SK-N-MC (cell line): ENCODE measurements around the gene BUB1B.

Source experiments
- DNase-seq: peaks from one replicate; pipeline ENCODE4 v3.0.0-alpha.2; 2011; ENCODE audit warnings: low read depth, low spot score
- H3K27ac ChIP-seq: fragments of 200-600 bp; sonication (generic); 2 replicates; pipeline ENCODE4 v1.5.1; 2016; ENCODE audit warnings: mixed run types
- H3K36me3 ChIP-seq: fragments of 200-600 bp; sonication (generic); 2 replicates; pipeline ENCODE4 v1.6.1; 2017; ENCODE audit warnings: antibody characterized with exemption, low read length, mixed read lengths; ENCODE audit not compliant: insufficient read depth
- H3K4me3 ChIP-seq: fragments of 200-600 bp; sonication (generic); 2 replicates; pipeline ENCODE4 v1.5.1; 2016
- H3K9ac ChIP-seq: fragments of 200-600 bp; sonication (generic); 2 replicates; pipeline ENCODE4 v1.8.0; 2017; ENCODE audit warnings: mixed run types, mixed read lengths; ENCODE audit not compliant: insufficient read length
- H3K9me3 ChIP-seq: fragments of 200-600 bp; sonication (generic); 2 replicates; pipeline ENCODE4 v1.6.1; 2017; ENCODE audit warnings: low read depth, mild to moderate bottlenecking, antibody characterized with exemption, low read length, moderate library complexity, mixed read lengths
- EZH2 ChIP-seq: fragments of 200-600 bp; sonication (generic); IDR thresholded peaks from one replicate; pipeline ENCODE4 v1.6.1; 2017; ENCODE audit warnings: antibody characterized with exemption
- FOXP2 ChIP-seq: optimal IDR thresholded peaks from 2 replicates; pipeline ENCODE3; 2011; ENCODE audit warnings: mild to moderate bottlenecking, moderate library complexity; ENCODE audit not compliant: insufficient read depth; ENCODE audit errors: extremely low read length, control extremely low read depth
- POLR2AphosphoS5 ChIP-seq: IDR thresholded peaks from 2 replicates; pipeline ENCODE4 v1.6.1; 2012; ENCODE audit warnings: mild to moderate bottlenecking, low read depth, low read length, borderline replicate concordance

BUB1B gene

DNA sequence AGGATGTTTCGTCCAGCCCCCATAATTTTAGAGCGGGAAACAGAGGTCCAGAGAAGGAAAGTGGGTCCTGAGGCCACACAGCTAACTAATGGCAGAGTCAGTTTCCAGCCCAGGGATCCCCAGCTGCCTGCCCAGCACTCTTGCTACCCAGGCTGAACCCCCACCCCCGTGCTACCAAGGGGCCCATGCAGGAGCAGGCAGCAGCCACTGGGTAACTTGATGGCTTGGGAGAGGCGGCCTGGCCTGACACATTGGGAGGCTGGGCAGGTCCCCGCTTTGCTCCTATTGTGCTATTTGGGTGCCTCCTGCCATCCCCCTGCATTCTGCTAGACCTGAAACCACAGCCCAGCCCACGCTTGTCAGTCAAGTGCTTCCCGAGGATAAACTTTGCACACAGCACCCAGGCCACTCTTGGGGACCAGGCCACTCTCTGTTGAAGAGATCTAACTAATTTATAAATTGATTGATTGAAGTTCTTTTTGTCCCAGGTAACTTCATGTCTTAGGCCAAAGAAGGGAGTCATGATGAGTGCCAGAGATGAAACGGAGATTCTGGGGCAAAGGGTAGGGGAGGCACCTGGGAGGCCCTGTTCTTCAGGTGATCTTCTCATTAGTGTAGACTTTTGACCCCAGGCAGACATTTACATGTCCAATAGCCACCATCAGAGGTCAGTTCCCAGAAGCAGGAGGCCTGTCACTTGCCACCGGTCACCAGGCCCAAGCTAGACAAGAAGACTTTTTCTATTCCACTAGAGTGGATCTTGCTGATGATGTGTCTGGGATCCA is 85.0 kb downstream of the BUB1B start:
- TF ChIP-seq FOXP2: no peak
- TF ChIP-seq POLR2AphosphoS5: no peak
- TF ChIP-seq EZH2: no peak
- Histone ChIP-seq H3K4me3 (no peak overlapping the region), H3K27ac (no peak overlapping the region), H3K9ac (no peak overlapping the region), H3K9me3 (no peaks in the 10 kb centered on the region), H3K36me3 (no peaks in the 10 kb centered on the region)
- no peak for DNase-seq

DNA sequence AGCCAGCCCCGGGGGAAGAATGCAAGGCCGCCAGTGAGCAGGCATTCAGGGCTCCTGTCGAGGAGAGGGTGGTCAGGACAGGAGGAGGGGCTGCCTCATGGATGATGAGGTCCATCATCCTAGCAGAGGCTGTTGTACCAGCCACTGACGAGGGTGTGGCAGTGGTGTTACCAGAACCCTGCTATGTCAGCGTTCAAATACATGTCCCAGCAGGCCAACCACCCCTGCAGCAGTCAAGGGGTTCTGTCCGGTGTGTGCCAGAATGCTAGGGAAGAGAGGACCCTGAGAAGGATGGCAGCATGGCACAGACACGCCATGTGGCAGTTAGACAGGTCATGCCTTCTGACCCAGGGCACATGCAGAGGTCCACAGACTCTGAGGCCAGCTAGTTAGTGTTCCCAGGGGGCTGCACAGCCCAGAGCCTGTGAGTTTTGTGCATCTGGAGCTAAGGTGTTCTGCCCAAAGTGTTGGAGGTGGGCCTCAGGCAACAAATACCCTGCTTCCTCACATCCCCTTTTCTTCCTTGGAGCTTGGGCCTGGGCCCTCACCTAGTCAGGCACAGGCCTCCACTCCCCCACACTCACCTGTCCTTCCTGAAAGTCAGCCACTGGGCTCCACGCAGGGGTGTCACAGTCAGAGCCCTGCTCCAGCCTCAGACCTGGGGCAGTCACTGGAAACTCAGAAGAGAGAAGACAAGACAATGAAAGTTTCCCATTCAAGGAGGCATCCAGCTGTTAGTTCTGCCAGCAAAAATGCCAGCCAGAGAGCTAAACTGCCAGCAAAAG is 85.8 kb downstream of the BUB1B start:
- no peaks in the 10 kb centered on the region for H3K36me3 ChIP-seq
- H3K4me3 ChIP-seq: no peak overlapping the region
- no peak for DNase-seq
- no peak for TF ChIP-seq POLR2AphosphoS5
- no peak for TF ChIP-seq FOXP2
- TF ChIP-seq EZH2: no peak
- H3K27ac ChIP-seq: no peak overlapping the region
- H3K9ac ChIP-seq: no peak overlapping the region
- H3K9me3 ChIP-seq: no peaks in the 10 kb centered on the region

DNA sequence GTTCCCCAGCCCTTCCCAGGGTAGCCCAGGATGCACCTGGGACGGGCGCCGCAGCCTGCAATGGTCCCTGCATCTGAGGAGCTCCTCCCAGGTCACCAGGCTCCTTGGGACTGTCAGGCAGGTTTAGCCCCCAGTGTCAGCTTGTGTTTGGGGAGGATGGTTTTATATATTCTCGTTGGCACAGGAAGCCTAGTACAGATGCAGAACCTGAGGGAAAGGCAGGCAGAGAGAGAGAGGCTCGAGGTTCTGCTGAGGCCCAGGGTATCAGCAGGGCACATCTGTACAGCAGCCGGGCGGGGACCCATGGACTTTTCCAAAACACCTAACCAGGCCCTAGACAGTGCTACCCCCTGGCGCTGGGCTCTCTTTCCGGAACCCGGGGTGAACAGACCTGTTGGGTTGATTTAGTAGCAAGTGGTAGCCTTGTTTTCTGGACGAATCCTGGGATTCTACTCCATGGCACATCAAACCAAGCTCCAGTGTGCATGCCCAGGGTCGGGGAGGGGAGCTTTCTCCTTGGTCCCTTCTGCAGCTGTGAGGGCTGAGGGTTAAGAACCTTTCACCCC is 86.6 kb downstream of the BUB1B start:
- no peak overlapping the region for H3K9ac ChIP-seq
- no peaks in the 10 kb centered on the region for H3K9me3 ChIP-seq
- no peak overlapping the region for H3K27ac ChIP-seq
- no peak for TF ChIP-seq FOXP2
- no peak for TF ChIP-seq POLR2AphosphoS5
- H3K36me3 ChIP-seq: no peaks in the 10 kb centered on the region
- H3K4me3 ChIP-seq: no peak overlapping the region
- no peak for DNase-seq

DNA sequence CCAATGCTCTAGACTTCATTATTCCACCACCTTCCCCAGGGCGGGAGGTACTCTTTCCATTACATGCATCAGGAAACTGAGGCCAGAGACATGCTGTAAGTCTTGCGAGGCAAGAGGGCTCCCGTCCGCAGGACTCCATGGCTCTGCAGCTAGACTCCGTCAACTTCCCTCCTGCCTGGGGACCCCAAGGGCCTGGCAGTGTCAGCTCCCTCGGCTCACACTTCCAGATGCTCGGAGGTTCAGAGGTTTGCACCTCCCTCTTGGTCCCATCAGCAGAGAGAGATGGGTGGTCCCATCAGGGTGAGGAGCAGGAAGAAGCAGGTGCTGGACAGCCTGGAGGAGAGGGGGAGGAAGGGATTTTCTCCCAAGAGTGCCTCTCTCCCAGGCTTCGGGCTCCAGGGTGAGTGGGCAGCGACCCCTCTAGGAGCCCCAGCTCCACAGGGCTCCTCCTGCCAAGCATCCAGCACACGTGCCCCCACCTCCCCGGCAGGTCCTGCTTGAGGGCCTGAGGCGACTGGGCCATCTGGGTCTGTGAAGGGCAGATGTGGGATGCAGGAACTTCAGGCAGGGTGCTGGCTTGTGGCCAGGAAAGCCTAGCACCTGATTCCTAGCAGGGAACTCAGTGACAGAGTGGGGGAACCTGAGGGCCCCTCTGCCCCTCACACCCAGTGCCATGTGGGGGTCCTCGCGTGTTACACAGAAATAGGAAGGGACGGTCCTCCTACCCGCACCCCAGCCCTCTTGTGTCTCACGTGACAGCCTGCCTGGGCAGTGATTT is 87.3 kb downstream of the BUB1B start:
- H3K27ac ChIP-seq: no peak overlapping the region
- no peaks in the 10 kb centered on the region for H3K36me3 ChIP-seq
- no peak for TF ChIP-seq POLR2AphosphoS5
- no peak for TF ChIP-seq FOXP2
- no peak for TF ChIP-seq EZH2
- H3K4me3 ChIP-seq: no peak overlapping the region
- no peak overlapping the region for H3K9ac ChIP-seq
- H3K9me3 ChIP-seq: no peaks in the 10 kb centered on the region
- DNase-seq: no peak

DNA sequence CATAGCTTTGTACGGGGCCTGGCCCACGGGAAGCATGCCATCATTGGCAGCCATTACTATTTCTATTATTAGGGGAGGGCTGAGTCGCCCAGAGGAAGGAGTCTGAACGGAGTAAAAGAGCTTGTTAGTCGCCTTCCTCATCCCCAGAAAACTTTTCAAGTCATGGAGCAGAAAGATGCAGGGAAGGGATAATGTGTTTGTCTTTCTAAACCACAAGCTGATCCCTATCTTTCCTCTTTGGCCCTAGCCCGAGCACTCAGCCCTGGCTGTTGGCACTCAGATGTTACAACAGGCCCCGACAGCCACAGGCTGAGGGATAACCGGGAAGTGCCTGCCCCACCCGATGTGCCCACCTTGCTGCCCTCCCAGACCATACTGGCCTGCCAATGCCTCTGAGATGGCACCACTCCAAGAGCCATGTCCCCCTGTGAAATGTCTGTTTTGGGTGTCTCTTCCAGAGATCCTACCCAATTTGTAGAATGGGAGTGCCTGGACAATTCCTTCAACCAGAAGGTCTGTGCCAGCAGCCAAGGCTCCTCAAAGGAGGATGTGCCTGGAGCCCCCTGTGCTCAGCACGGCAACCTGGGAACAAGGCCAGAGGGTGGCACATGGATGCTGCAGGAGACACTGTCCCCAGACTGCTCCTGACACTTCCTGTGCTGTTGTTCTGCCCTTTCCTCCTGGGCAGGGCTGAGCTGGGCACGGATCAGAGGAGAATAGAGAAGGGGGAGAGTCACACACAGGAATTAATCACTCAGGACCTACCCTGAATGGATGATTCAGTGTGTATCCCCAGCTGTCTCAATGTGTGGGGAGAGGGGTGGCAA is 88.8 kb downstream of the BUB1B start:
- Histone ChIP-seq H3K27ac (no peak overlapping the region), H3K36me3 (no peaks in the 10 kb centered on the region), H3K9ac (no peak overlapping the region), H3K4me3 (no peak overlapping the region), H3K9me3 (no peaks in the 10 kb centered on the region)
- TF ChIP-seq FOXP2 (no peak), EZH2 (no peak), POLR2AphosphoS5 (no peak)
- DNase-seq: no peak

DNA sequence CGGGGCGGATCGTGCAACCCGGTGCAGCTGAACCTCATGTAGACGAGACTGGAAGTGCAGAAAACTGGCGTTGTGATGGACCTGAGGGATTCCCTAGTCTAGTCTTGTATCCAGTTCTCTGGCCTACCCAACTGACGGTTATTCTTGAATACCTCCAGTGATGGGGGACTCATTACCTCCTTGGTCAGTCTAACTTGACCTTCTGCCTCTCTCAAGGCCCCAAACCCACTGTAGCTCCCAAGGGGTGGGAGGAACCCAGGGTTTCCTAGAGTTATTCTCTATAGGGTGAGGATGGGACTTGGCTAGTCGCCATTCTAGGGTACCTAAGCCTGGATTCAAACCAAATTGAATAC is 89.4 kb downstream of the BUB1B start:
- no peak overlapping the region for H3K9ac ChIP-seq
- no peak for DNase-seq
- no peak overlapping the region for H3K27ac ChIP-seq
- H3K9me3 ChIP-seq: no peaks in the 10 kb centered on the region
- H3K4me3 ChIP-seq: no peak overlapping the region
- TF ChIP-seq POLR2AphosphoS5: no peak
- no peak for TF ChIP-seq FOXP2
- no peak for TF ChIP-seq EZH2
- H3K36me3 ChIP-seq: no peaks in the 10 kb centered on the region

DNA sequence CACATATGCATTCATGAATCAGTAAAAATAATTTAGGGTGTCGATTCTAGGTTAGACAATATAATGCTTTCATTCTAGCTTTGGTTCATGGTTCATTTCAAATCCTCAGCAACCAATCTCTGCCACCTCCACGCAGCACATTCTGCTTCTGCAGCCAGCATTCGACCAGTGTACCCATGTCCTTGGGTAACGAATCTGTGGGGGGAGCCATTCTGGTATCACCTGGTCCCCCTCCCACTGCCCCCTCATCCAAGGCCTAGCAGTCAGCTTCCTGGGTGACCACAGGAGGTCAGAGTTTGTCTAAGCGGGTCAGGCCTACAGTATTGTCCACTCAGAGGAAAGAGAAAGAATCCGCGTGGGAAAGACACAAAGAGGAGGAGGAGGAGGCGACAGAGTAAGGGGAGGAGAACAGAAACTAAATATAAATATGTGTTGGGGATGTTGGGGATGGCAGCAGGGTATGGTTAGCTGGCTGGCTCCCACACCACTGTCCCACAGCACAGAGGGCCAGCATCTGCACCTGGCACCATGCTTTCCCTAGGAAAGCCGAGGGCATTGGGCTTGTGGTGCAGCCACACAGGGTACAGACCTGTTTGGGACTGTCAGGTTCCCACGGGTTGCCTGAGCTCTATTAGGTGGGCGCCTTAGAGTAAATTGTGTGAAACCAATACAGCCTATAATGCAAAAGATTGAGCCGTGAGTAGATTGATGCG is 90.1 kb downstream of the BUB1B start:
- Histone ChIP-seq H3K9ac (no peak overlapping the region), H3K4me3 (no peak overlapping the region), H3K36me3 (no peaks in the 10 kb centered on the region), H3K9me3 (no peaks in the 10 kb centered on the region), H3K27ac (no peak overlapping the region)
- TF ChIP-seq FOXP2 (no peak), POLR2AphosphoS5 (no peak), EZH2 (no peak)
- DNase-seq: no peak
